D721Med (cell line): ENCODE data around the gene DNAL1.

Experiments used
- DNase-seq: peaks from one replicate; pipeline ENCODE4 v3.0.0; 2011; ENCODE audit warnings: low spot score; ENCODE audit not compliant: insufficient read length
- FAIRE-seq: peaks from 2 replicates; lab custom pipeline; 2011; peaks lifted over from hg19 to GRCh38; lab: Jason Lieb, UNC
- TF ChIP-seq, protein P1 (sequence below): IDR thresholded peaks from 2 replicates; pipeline ENCODE4 v1.5.1; 2012; ENCODE audit warnings: mild to moderate bottlenecking, control low read depth; ENCODE audit not compliant: insufficient read depth; ENCODE audit errors: missing control alignments

The DNAL1 gene

DNA sequence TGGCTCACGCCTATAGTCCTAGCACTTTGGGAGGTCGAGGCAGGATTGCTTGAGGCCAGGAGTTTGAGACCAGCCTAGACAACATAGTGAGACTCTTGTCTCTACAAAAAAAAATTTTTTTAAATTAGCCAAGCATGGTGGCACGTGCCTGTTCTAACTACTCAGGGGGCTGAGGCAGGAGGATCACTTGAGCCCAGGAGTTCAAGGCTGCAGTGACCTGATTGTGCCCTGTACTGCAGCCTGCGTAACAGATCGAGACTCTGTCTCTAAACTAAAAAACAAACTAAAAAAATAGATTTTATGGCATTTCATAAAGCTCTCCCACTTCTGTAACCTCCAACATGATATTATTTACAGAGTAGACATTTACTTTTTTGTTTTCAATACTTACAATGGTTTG, 39.8 kb downstream of the DNAL1 start:
- TF ChIP-seq, protein P1, sequence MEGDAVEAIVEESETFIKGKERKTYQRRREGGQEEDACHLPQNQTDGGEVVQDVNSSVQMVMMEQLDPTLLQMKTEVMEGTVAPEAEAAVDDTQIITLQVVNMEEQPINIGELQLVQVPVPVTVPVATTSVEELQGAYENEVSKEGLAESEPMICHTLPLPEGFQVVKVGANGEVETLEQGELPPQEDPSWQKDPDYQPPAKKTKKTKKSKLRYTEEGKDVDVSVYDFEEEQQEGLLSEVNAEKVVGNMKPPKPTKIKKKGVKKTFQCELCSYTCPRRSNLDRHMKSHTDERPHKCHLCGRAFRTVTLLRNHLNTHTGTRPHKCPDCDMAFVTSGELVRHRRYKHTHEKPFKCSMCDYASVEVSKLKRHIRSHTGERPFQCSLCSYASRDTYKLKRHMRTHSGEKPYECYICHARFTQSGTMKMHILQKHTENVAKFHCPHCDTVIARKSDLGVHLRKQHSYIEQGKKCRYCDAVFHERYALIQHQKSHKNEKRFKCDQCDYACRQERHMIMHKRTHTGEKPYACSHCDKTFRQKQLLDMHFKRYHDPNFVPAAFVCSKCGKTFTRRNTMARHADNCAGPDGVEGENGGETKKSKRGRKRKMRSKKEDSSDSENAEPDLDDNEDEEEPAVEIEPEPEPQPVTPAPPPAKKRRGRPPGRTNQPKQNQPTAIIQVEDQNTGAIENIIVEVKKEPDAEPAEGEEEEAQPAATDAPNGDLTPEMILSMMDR: no peak
- DNase-seq (no peak), FAIRE-seq (no peak)

DNA sequence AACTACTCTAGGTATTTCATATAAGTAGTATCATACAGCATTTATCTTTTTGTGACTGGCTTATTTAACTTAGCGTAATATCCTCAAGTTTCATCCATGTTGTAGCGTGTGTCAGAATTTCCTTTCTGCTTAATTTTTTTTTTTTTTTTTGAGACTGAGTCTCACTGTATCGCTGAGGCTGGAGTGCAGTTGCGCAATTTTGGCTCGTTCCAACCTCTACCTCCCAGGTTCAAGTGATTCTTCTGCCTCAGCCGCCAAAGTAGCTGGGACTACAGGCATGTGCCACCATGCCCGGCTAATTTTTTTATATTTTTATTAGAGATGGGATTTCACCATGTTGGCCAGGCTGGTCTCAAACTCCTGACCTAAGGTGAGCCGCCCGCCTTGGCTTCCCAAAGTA, 40.5 kb downstream of the DNAL1 start:
- TF ChIP-seq, protein P1: no peak
- FAIRE-seq: no peak
- no peak for DNase-seq

DNA sequence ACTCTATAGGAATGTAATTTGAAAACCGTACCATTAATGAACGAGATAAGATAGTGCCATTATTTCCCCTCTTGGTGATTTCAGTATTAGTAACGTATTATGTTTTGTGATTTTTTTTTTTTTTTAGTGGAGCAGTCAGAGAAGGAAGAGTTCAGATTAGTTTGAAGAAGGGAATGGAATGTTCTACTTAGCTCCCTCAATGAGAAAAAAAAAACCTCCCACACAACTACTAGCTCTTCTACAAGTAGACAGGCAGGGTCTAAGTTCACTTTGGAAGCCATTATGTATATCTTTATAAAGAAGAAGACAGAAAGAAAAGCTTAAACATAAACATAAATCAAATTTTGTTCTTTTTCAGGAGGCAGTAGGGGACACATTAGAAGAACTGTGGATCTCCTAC, 42.1 kb downstream of the DNAL1 start:
- TF ChIP-seq, protein P1: no peak
- FAIRE-seq (no peak), DNase-seq (no peak)

DNA sequence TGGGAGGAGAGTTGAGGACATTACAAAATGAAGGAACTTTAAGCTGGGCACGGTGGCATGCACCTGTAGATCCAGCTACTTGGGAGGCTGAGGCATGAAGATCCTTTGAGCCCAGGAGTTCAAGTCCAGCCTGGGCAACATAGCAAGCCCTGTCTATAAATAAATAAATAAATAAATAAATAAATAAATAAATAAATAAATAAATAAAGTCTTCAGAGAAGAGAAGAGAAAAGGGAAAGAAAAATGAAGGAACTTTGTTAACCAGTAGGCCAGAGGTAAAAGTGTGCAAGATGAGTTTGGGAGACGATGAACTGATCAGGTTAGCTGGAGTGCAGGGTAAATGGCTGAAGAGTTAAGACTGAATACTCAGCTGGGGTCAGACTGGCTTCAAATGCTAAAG, 49.3 kb downstream of the DNAL1 start:
- FAIRE-seq (no peak), DNase-seq (no peak)
- TF ChIP-seq, protein P1: no peak

DNA sequence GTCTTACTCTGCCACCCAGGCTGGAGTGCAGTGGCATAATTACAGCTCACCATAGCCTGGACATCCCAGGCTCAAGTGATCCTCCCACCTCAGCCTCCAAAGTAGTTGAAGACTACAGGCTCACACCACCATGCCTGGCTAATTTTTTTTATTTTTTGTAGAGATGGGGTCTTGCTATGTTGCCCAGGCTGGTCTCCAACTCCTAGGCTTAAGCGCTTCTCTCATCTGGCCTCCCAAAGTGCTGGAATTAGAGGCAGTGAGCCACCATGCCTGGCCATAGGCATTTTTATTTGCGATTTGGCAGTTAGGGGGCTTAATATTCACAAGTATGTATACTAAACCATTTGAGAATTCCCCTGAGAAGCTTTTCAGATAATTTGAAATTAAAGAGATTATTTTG, 50.3 kb downstream of the DNAL1 start:
- DNase-seq (no peak), FAIRE-seq (no peak)
- TF ChIP-seq, protein P1: no peak

DNA sequence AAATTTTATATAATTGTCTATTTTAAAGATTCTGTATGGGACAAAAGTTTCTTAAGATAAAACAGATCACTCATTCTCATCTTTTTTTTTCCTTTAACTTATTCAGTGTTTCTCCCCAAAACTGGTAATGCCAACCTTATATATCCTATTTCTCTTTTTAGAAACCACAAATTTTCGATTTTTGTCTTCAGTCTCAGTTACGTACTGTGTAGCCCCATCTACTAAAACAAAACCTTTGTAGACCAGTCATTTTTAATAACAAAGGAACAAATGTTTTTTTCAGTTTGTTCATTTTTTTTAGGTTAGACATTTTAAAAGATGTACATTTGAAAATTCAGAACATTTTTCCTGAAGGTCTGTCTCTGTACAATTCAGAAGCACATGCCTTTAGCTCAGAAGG, 51.2 kb downstream of the DNAL1 start:
- TF ChIP-seq, protein P1: no peak
- FAIRE-seq: no peak
- no peak for DNase-seq

DNA sequence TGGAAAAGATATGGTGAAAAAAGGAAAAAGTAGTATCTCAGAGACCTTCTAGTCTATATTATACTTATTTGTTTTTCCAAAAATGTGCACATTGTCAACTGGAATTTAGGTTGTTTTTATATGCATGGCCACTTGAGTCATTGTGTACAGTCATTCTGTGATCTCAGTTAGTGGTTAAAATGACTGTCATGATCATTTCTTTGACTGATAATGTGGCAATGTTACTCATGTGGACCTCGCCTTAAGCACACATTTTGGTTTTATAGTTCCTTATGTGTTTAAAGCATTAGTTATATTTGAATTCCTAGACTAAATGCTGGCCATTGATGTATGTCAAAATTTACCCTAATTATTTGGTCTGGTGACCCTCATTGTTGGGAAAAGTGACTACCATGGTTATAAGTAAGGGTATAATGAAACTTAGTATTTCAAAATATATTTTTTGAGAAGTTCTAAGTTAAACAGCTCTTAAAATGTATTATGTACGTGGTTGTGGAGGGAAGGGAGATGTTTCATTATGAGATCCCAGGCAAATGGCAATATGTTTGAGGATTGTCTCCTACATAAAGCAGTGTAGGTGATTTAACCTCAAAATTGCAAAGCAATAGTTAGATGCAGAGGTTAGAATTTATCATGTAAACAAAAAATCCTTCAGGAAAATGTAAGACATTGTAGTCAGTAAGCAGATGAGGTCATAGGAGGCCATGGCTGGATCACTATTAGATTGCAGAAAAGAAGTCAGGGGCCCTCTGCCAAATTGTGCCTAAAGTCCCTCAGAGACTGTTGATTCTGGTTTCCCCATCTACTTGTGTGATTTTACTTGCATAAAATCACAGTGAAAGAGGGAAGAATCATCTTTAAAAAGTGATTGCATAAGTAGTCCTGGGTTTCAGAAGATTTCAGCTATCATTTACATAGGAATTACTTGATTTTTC, 51.9 kb downstream of the DNAL1 start:
- no peak for DNase-seq
- TF ChIP-seq, protein P1: no peak
- no peak for FAIRE-seq
